ENCODE data around the gene HPSE.

DNA sequence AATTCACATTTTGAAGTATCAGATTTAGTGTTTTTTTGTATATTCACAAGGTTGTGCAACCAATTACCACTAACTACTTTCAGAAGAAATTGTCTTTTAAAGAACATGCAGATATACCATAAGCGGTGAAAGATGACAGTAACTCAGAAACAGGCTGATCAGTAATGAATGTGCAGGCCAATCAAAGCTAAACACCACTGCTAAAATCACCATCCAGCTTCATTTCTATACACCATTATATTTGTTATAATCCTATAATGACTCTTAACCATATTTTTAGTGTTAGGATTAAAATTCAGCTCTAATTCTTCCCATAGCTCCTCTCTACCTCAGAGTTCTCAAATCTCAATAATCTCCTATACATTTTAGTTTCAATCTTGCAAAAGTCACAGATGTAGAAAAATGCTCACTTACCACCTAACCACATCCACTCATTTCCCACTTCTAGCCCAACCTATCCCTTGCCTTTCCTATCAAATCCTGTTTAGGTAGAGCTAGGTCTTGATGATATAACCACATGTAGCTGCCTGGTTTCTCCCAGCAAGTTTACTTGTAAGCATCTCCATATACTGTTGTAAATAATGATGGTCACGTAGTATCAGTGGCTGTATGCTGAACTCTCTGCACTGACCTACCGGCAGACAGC lies 66.7 kb downstream of the HPSE start:
- no peak for TF ChIP-seq YY1 (IDR thresholded peaks at IDR 0.05; ENCODE audit: insufficient read depth, insufficient read length)
- no peak for TF ChIP-seq ZNF274 (IDR thresholded peaks at IDR 0.05; ENCODE audit: low read depth, low read length)

Data from NT2/D1 (cell line).